ENCODE measurements around the gene DOK6. TPM values are rescaled to one million over a fixed set of nuclear protein-coding genes. Genes with fewer than 3 reads are reported as not detected.

Gene DOK6
- total RNA-seq, 1 donor from 2014 or later = not detected

DNA sequence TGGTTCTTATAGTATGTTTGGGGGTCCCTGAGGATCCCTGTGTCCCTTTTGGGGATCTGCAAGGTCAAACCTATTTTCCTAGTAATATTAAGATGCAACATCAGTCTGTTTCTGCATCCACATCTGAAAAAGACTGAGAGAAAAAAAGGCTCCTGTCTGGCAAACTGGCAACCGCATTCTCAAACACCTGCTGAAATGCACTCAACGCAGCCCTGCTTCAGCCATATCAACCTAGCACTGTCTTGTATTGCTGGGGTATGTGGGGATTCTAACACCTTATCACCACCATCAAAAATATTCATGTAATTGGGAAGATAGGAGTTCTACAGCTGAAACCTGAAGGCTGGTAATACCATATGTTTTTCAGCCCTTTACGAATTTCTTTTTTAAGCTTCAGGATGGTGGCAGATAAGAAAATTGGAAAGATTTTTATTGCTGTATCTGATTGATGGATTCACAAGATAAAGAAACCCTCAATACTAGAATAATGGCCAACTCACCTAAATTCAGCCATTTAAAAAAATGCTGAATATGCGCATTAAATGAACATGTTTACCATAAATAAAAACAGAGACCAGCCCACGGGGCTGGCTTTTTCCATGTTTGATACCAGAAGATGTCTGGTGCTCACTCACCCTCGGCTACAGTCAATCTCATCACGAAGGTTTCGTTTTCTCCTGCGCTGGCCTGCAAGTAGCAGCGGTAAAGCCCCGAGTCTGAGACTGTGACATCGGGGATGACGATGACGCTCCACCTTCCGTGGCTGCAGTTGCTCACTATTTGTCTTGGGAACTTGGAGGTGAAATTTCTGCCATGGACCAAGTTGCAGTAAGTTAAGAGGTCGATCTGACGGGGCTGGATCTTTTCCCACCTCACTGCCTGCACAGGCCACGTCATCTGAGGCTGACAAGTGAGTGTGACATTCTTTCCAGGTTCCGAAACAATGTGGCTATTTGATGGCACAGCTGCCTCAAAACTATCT lies 494.7 kb downstream of the DOK6 start:
- TF ChIP-seq, protein P1, sequence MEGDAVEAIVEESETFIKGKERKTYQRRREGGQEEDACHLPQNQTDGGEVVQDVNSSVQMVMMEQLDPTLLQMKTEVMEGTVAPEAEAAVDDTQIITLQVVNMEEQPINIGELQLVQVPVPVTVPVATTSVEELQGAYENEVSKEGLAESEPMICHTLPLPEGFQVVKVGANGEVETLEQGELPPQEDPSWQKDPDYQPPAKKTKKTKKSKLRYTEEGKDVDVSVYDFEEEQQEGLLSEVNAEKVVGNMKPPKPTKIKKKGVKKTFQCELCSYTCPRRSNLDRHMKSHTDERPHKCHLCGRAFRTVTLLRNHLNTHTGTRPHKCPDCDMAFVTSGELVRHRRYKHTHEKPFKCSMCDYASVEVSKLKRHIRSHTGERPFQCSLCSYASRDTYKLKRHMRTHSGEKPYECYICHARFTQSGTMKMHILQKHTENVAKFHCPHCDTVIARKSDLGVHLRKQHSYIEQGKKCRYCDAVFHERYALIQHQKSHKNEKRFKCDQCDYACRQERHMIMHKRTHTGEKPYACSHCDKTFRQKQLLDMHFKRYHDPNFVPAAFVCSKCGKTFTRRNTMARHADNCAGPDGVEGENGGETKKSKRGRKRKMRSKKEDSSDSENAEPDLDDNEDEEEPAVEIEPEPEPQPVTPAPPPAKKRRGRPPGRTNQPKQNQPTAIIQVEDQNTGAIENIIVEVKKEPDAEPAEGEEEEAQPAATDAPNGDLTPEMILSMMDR (IDR thresholded peaks at IDR 0.05) = no peak
- Histone ChIP-seq H3K9me3 (no peaks in the 10 kb centered on the region), H3K4me3 (no peak overlapping the region), H3K36me3 (peaks cover 0 to 3% of the 10 kb centered on the region in 2 donors), H3K27me3 (no peaks in the 10 kb centered on the region), H3K27ac (no peak overlapping the region), H3K4me1 (no peaks in the 10 kb centered on the region)
- intact Hi-C loops (cut with DNase I) = no loop called here
- no peak for DNase-seq (ENCODE audit: low spot score in 2 of 2)

DNA sequence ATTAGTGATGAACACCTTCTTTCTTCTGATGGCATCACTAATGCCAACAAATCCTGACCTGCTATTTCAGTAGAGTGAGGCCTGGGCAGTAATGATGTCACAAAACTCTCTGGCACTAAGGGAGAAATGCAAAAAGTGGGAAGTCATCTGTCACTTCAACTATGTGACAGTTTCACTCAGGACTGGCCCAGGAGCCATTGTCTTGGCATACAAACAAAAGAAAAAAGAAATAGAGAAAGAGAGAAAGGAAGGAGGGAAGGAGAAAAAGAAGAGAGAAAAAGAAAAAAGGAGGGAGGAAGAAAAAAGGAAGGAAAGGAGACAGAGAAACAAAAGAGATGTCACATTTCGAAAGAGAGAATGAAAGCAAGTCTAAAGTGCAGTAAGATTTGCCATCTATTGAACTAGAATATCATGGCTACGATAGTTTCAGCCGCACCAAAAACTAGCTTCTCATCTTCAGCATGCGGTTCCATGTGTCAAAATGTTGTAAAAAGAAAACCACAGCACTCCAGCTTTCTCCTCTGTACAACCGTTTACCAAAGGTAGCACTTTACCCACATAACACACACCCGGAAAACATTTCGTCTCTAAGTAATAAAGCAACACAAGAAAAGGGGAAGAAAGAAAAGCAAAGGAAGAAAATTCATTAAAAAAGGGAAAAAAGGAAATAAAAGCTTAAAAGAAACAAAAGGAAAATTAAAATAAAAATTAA lies 496.9 kb downstream of the DOK6 start:
- Histone ChIP-seq H3K4me3 (no peak overlapping the region), H3K9me3 (no peaks in the 10 kb centered on the region), H3K4me1 (no peaks in the 10 kb centered on the region), H3K36me3 (peaks cover 0 to 3% of the 10 kb centered on the region in 2 donors), H3K27ac (no peak overlapping the region), H3K27me3 (no peaks in the 10 kb centered on the region)
- TF ChIP-seq, protein P1 (IDR thresholded peaks at IDR 0.05) = no peak
- DNase-seq (ENCODE audit: low spot score in 2 of 2) = no peak
- intact Hi-C loops (cut with DNase I) = no loop called here

DNA sequence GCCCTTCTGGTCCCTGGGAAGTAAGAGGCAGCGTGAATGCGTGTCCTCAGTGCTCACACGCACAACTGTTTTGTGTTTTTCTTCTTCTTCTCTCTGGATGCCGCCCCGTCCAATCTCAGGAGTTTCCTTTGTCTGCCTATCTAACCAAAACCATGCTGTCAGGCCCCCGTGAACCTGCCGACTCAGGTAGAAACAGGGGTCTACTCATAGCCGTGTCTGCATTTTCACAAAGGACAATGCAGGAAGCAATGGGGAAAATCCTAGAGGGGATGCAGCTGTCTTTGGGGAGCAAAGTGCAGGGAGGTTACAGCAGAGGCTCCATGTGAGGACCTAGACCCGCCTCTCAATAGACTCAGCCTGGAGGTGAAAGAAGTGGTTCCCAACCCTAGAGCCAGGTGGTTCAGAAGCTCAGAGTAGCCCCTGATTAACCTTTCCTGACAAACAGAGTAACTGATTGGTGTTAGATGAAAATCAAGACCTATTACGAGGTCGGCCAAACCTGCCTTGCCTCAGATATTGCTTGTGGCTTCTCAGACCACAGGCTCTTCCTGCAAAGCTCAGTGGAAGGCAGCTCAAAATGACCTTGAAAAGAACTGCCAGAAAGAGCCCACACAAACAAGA lies 497.7 kb downstream of the DOK6 start:
- H3K4me1 ChIP-seq = no peaks in the 10 kb centered on the region
- intact Hi-C loops (cut with DNase I) = no loop called here
- H3K9me3 ChIP-seq = no peaks in the 10 kb centered on the region

More for the DNA sequence above, 497.7 kb downstream of the DOK6 start:
- no peak for DNase-seq (ENCODE audit: low spot score in 2 of 2)
- Histone ChIP-seq H3K36me3 (peaks cover 0 to 3% of the 10 kb centered on the region in 2 donors), H3K4me3 (no peak overlapping the region), H3K27ac (no peak overlapping the region), H3K27me3 (no peaks in the 10 kb centered on the region)
- TF ChIP-seq, protein P1 (IDR thresholded peaks at IDR 0.05) = no peak
